DOHH2 (cell line): ENCODE results near the gene KAT6B.

Source experiments
- H3F3A ChIP-seq: fragments of 200-600 bp; sonication (generic), shearing (Covaris generic); 2 replicates; pipeline ENCODE4 v1.6.0; 2016; ENCODE audit warnings: antibody characterized with exemption, mild to moderate bottlenecking; ENCODE audit not compliant: control insufficient read depth, insufficient read depth
- H3K27ac ChIP-seq: fragments of 200-600 bp; sonication (generic); 2 replicates; pipeline ENCODE4 v1.5.1; 2014; ENCODE audit warnings: low read depth, mild to moderate bottlenecking, low read length, moderate library complexity
- H3K27me3 ChIP-seq: fragments of 200-600 bp; sonication (generic); 2 replicates; pipeline ENCODE4 v1.6.1; 2014; ENCODE audit warnings: mild to moderate bottlenecking, low read length, mixed read lengths; ENCODE audit not compliant: control insufficient read depth
- H3K36me3 ChIP-seq: fragments of 200-600 bp; sonication (generic); 2 replicates; pipeline ENCODE4 v1.6.1; 2014; ENCODE audit warnings: mild to moderate bottlenecking, low read length, moderate library complexity, mixed read lengths; ENCODE audit not compliant: control insufficient read depth
- H3K4me1 ChIP-seq: fragments of 200-600 bp; sonication (generic); 2 replicates; pipeline ENCODE4 v1.6.1; 2014; ENCODE audit warnings: mild to moderate bottlenecking, low read length, mixed read lengths; ENCODE audit not compliant: control insufficient read depth
- H3K4me2 ChIP-seq: fragments of 200-600 bp; sonication (generic); 2 replicates; pipeline ENCODE4 v1.6.0; 2014; ENCODE audit warnings: mild to moderate bottlenecking, low read length, moderate library complexity
- H3K4me3 ChIP-seq: fragments of 200-600 bp; sonication (generic); 2 replicates; pipeline ENCODE4 v1.5.1; 2014; ENCODE audit warnings: mild to moderate bottlenecking, low read length, mixed read lengths
- H3K79me2 ChIP-seq: fragments of 200-600 bp; sonication (generic); 2 replicates; pipeline ENCODE4 v1.6.1; 2014; ENCODE audit warnings: mild to moderate bottlenecking, low read length, mixed read lengths; ENCODE audit not compliant: control insufficient read depth
- H3K9me2 ChIP-seq: fragments of 200-600 bp; sonication (generic); replicated peaks from 2 replicates; pipeline ENCODE4 v1.6.1; 2014; ENCODE audit warnings: mild to moderate bottlenecking, low read length, mixed read lengths; ENCODE audit not compliant: control insufficient read depth
- H3K9me3 ChIP-seq: fragments of 200-600 bp; sonication (generic); 2 replicates; pipeline ENCODE4 v1.6.1; 2014; ENCODE audit warnings: antibody characterized with exemption, low read length, mixed read lengths; ENCODE audit not compliant: control insufficient read depth, insufficient read depth
- H4K20me1 ChIP-seq: fragments of 200-600 bp; sonication (generic); 2 replicates; pipeline ENCODE4 v1.6.0; 2014; ENCODE audit warnings: low read depth, mild to moderate bottlenecking, antibody characterized with exemption, low read length, moderate library complexity; ENCODE audit not compliant: control insufficient read depth, insufficient read depth
- CTCF ChIP-seq: fragments of 200-600 bp; sonication (generic); IDR thresholded peaks from one replicate; pipeline ENCODE4 v1.5.1; 2014; ENCODE audit warnings: antibody characterized with exemption, mild to moderate bottlenecking, low read depth, low read length; ENCODE audit not compliant: poor library complexity, severe bottlenecking
- EZH2phosphoT487 ChIP-seq: fragments of 200-600 bp; sonication (generic); IDR thresholded peaks from 2 replicates; pipeline ENCODE4 v1.6.1; 2017; ENCODE audit warnings: borderline replicate concordance, mild to moderate bottlenecking, antibody characterized with exemption, low read length, moderate library complexity, mixed read lengths

Gene KAT6B

GRCh38 chr10:75067272-75067671 is 240.9 kb downstream of the KAT6B start:
- H3K27me3 ChIP-seq = no peaks in the 10 kb centered on the region
- no peak overlapping the region for H3K27ac ChIP-seq
- no peaks in the 10 kb centered on the region for H4K20me1 ChIP-seq
- H3K9me2 ChIP-seq = no peaks in the 10 kb centered on the region
- H3F3A ChIP-seq = no peaks in the 10 kb centered on the region
- H3K9me3 ChIP-seq = no peaks in the 10 kb centered on the region
- H3K4me2 ChIP-seq = no peak overlapping the region
- TF ChIP-seq EZH2phosphoT487 (no peak), CTCF (no peak)
- peaks cover 4% of the 10 kb centered on the region for H3K4me1 ChIP-seq
- H3K36me3 ChIP-seq = no peaks in the 10 kb centered on the region
- no peak overlapping the region for H3K4me3 ChIP-seq
- H3K79me2 ChIP-seq = no peaks in the 10 kb centered on the region

GRCh38 chr10:75068523-75068922 is 242.1 kb downstream of the KAT6B start:
- H3K9me3 ChIP-seq = no peaks in the 10 kb centered on the region

GRCh38 chr10:75070476-75070875 is 244.1 kb downstream of the KAT6B start:
- TF ChIP-seq EZH2phosphoT487 (no peak), CTCF (no peak)
- Histone ChIP-seq H3K36me3 (no peaks in the 10 kb centered on the region), H3K79me2 (no peaks in the 10 kb centered on the region), H3K4me1 (no peaks in the 10 kb centered on the region), H3K9me2 (no peaks in the 10 kb centered on the region), H3K27me3 (no peaks in the 10 kb centered on the region), H3K27ac (no peak overlapping the region), H3F3A (no peaks in the 10 kb centered on the region), H3K9me3 (no peaks in the 10 kb centered on the region), H3K4me3 (no peak overlapping the region), H3K4me2 (no peak overlapping the region), H4K20me1 (no peaks in the 10 kb centered on the region)

More at GRCh38 chr10:75068523-75068922, 242.1 kb downstream of the KAT6B start:
- Histone ChIP-seq H3K27me3 (no peaks in the 10 kb centered on the region), H4K20me1 (no peaks in the 10 kb centered on the region), H3K4me1 (peaks cover 4% of the 10 kb centered on the region), H3K9me2 (no peaks in the 10 kb centered on the region), H3F3A (no peaks in the 10 kb centered on the region), H3K4me3 (no peak overlapping the region), H3K4me2 (no peak overlapping the region), H3K27ac (no peak overlapping the region), H3K79me2 (no peaks in the 10 kb centered on the region), H3K36me3 (no peaks in the 10 kb centered on the region)
- TF ChIP-seq CTCF (no peak), EZH2phosphoT487 (no peak)
